Ishikawa (cell line): ENCODE results near the gene ARHGAP26.

ENCODE experiments used
- CEBPB ChIP-seq: IDR thresholded peaks from 2 replicates; pipeline ENCODE4 v1.6.1; 2012
- EGR1 ChIP-seq: IDR thresholded peaks from 2 replicates; pipeline ENCODE4 v1.6.1; 2012
- EP300 ChIP-seq: IDR thresholded peaks from 2 replicates; pipeline ENCODE4 v1.6.1; 2012; ENCODE audit warnings: borderline replicate concordance
- FOXM1 ChIP-seq: IDR thresholded peaks from 2 replicates; pipeline ENCODE4 v1.6.1; 2012; ENCODE audit warnings: low read depth, borderline replicate concordance
- MAX ChIP-seq: IDR thresholded peaks from 2 replicates; pipeline ENCODE4 v1.6.1; 2012
- RAD21 ChIP-seq: IDR thresholded peaks from 2 replicates; pipeline ENCODE4 v1.6.1; 2012; ENCODE audit warnings: low read depth
- REST ChIP-seq: IDR thresholded peaks from 2 replicates; pipeline ENCODE4 v1.6.1; 2012; ENCODE audit warnings: low read depth, mild to moderate bottlenecking
- TAF1 ChIP-seq: IDR thresholded peaks from 2 replicates; pipeline ENCODE4 v1.6.1; 2012; ENCODE audit warnings: low read depth, mild to moderate bottlenecking
- USF1 ChIP-seq: IDR thresholded peaks from 2 replicates; pipeline ENCODE4 v1.6.1; 2012
- YY1 ChIP-seq: IDR thresholded peaks from 2 replicates; pipeline ENCODE4 v1.6.1; 2012; ENCODE audit warnings: low read depth

- TF ChIP-seq REST (no peak), YY1 (no peak), EGR1 (no peak), TAF1 (no peak), EP300 (no peak), RAD21 (no peak), MAX (no peak), CEBPB (no peak), USF1 (no peak), FOXM1 (no peak)
Observed at GRCh38 chr5:142801495-142801871, 31.3 kb downstream of the ARHGAP26 start.
